Mesothelial cell of epicardium (in vitro differentiated cells): ENCODE results near the gene SETD5. TPM values are rescaled to one million over a fixed set of nuclear protein-coding genes. Genes with fewer than 3 reads are reported as not detected.

Experiments
- DNase-seq, 2 experiments: peaks; one replicate each; pipeline ENCODE4 v3.0.0; 2021; ENCODE audit warnings: low spot score in 2 of 2; ENCODE audit not compliant: unreplicated experiment in 2 of 2
- H3K27ac Mint-ChIP-seq: 2 replicates; pipeline ENCODE4 v1.8.0; 2021; ENCODE audit warnings: mixed read lengths
- H3K27me3 Mint-ChIP-seq: 2 replicates; pipeline ENCODE4 v1.8.0; 2021; ENCODE audit warnings: low read depth, mixed read lengths
- H3K36me3 Mint-ChIP-seq: 2 replicates; pipeline ENCODE4 v1.8.0; 2021; ENCODE audit warnings: mixed read lengths
- H3K4me1 Mint-ChIP-seq: 2 replicates; pipeline ENCODE4 v1.8.0; 2021; ENCODE audit warnings: mixed read lengths
- H3K4me3 Mint-ChIP-seq: 2 replicates; pipeline ENCODE4 v1.8.0; 2021; ENCODE audit warnings: mild to moderate bottlenecking, moderate library complexity, mixed read lengths
- H3K9me3 Mint-ChIP-seq: 2 replicates; pipeline ENCODE4 v1.8.0; 2021; ENCODE audit warnings: mixed read lengths
- total RNA-seq: library from RNA; stranded (reverse); gene quantifications from 3 replicates; pipeline ENCODE4 v1.2.1, GENCODE V29; 2021
- TF ChIP-seq, protein P1 (sequence below): fragments of 200-600 bp; sonication (generic); IDR thresholded peaks from one replicate; pipeline ENCODE4 v1.5.0; 2021; ENCODE audit warnings: antibody characterized with exemption; ENCODE audit not compliant: unreplicated experiment

SETD5 gene
- total RNA-seq, 1 donor from 2014 or later, result 254 TPM

DNA sequence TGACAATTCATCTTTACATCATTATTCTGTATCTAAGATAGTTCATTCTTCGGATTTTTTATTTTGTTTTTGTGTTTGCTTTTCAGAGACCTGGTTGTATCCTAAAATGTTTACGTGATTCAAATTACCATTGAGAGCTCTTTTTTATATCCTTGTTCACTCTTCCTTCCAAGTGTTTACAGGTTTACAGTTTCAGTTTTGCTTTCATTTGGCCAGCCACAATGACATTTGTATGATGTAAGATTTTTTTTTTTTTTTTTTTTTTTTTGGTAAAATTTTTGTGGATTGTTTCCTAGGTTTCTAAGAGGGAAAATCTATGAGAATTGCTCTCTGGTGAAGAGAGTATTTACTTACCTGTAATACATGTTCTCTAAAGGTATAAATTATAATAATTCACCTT lies 55.0 kb downstream of the SETD5 start:
- Mint-ChIP-seq H3K27ac (no peak overlapping the region), H3K4me3 (no peak overlapping the region), H3K9me3 (no peaks in the 10 kb centered on the region), H3K4me1 (no peaks in the 10 kb centered on the region), H3K36me3 (peaks cover 34% of the 10 kb centered on the region), H3K27me3 (no peaks in the 10 kb centered on the region)
- DNase-seq, result no peak
- TF ChIP-seq, protein P1, sequence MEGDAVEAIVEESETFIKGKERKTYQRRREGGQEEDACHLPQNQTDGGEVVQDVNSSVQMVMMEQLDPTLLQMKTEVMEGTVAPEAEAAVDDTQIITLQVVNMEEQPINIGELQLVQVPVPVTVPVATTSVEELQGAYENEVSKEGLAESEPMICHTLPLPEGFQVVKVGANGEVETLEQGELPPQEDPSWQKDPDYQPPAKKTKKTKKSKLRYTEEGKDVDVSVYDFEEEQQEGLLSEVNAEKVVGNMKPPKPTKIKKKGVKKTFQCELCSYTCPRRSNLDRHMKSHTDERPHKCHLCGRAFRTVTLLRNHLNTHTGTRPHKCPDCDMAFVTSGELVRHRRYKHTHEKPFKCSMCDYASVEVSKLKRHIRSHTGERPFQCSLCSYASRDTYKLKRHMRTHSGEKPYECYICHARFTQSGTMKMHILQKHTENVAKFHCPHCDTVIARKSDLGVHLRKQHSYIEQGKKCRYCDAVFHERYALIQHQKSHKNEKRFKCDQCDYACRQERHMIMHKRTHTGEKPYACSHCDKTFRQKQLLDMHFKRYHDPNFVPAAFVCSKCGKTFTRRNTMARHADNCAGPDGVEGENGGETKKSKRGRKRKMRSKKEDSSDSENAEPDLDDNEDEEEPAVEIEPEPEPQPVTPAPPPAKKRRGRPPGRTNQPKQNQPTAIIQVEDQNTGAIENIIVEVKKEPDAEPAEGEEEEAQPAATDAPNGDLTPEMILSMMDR, result no peak

DNA sequence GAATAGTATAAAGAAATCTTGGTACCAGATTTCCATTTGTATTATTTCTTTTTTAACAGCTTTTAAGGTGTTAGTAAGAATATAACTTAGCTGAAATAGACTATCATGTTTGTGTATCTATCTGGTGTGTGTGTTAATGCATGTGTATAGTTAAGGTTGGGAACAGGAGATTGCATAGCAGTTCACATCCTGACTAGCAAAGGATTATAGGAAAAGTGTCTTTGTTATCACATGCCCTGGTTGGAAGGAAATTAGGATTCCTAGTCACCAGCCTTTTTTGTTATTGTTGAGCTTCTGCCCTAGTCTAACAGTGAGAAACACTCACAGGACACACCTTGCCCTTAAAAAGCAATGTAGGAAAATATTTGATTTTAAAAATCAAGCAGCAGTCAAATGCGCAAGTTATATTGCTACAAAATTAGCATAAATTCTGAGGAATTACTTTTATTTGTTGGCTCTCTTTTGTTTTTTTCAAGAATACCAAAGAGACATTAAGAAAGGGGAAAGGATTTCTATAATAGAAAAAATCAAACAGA lies 58.2 kb downstream of the SETD5 start:
- TF ChIP-seq, protein P1, result no peak
- no peak for DNase-seq
- Mint-ChIP-seq H3K27ac (no peak overlapping the region), H3K27me3 (no peaks in the 10 kb centered on the region), H3K4me3 (no peak overlapping the region), H3K4me1 (no peaks in the 10 kb centered on the region), H3K9me3 (no peaks in the 10 kb centered on the region), H3K36me3 (peaks cover 24% of the 10 kb centered on the region)

DNA sequence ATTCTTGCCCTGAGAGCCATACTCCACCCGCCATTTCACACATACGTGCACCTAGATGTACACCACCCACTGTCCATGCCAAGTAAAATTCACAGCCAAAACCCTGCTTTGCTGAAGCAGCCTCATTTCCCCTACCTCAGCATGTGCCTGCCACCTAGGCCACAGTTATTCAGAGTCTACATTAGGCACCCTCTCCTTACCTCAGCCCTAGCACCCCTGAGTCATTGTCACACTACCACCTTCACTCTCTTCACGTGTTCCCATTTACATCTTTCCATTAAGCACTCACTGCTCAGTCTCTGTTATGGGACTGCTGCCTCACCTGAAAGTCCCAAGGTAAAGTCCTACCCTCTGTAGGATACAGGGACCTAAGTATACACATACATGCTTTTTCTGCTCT lies 70.0 kb downstream of the SETD5 start:
- no peaks in the 10 kb centered on the region for H3K9me3 Mint-ChIP-seq
- H3K4me1 Mint-ChIP-seq, result no peaks in the 10 kb centered on the region
- H3K4me3 Mint-ChIP-seq, result no peak overlapping the region
- no peak for DNase-seq
- no peaks in the 10 kb centered on the region for H3K27me3 Mint-ChIP-seq
- peaks cover 46% of the 10 kb centered on the region for H3K36me3 Mint-ChIP-seq
- no peak overlapping the region for H3K27ac Mint-ChIP-seq
- TF ChIP-seq, protein P1, result no peak

DNA sequence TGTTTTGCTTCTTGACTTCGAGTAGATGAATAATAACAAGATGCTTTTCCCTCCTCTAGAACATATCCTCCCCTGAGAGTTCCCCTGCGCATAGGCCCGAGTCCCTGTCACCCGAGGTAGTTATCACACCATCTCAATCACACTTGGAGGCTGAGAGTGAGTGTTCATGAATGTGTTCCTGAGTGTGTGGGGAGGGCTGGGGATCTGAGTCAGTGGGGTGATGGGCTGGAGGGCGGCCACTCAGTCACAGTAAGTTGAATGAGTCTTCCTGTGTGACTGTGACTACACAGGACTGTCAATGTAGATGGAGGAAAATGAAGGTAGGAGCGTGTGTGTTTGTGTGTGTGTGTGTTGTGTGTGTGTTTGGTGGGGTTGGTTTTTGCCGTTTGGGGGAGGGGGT lies 71.0 kb downstream of the SETD5 start:
- H3K27ac Mint-ChIP-seq, result peak overlapping the region; percentile 14
- H3K9me3 Mint-ChIP-seq, result no peaks in the 10 kb centered on the region
- no peak for DNase-seq
- peaks cover 53% of the 10 kb centered on the region for H3K36me3 Mint-ChIP-seq
- no peak overlapping the region for H3K4me3 Mint-ChIP-seq
- TF ChIP-seq, protein P1, result no peak
- no peaks in the 10 kb centered on the region for H3K4me1 Mint-ChIP-seq
- H3K27me3 Mint-ChIP-seq, result no peaks in the 10 kb centered on the region

DNA sequence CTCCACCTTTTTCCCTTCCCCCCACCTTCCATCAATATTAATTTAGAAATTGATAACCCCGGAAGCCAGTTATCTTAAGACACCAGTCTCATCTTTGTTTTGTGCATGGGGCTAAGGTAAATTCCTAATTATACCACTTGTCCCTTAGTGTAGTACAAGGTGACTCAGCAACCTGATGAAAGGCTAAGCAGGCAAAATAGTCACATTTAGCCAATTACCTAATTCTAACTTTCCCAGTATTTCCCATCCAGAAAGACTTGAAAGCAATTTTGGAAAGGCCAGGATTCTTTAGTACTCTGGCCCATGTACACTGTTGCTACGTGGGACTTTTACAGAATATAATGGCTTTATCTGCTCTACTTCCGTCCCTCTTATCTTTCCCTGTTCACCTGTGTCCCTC lies 72.6 kb downstream of the SETD5 start:
- Mint-ChIP-seq H3K27me3 (no peaks in the 10 kb centered on the region), H3K27ac (no peak overlapping the region), H3K4me3 (no peak overlapping the region), H3K36me3 (peaks cover 49% of the 10 kb centered on the region), H3K4me1 (no peaks in the 10 kb centered on the region), H3K9me3 (no peaks in the 10 kb centered on the region)
- TF ChIP-seq, protein P1, result no peak
- no peak for DNase-seq
